NAMALWA (cell line): Measurements from ENCODE around the gene ZBTB38.
A peak's percentile ranks its signal among the peaks of the same experiment; 100 is the strongest.

Source experiments
- DNase-seq: peaks from one replicate; pipeline ENCODE4 v3.0.0-alpha.2; 2015; ENCODE audit warnings: low spot score

ZBTB38 gene

DNA sequence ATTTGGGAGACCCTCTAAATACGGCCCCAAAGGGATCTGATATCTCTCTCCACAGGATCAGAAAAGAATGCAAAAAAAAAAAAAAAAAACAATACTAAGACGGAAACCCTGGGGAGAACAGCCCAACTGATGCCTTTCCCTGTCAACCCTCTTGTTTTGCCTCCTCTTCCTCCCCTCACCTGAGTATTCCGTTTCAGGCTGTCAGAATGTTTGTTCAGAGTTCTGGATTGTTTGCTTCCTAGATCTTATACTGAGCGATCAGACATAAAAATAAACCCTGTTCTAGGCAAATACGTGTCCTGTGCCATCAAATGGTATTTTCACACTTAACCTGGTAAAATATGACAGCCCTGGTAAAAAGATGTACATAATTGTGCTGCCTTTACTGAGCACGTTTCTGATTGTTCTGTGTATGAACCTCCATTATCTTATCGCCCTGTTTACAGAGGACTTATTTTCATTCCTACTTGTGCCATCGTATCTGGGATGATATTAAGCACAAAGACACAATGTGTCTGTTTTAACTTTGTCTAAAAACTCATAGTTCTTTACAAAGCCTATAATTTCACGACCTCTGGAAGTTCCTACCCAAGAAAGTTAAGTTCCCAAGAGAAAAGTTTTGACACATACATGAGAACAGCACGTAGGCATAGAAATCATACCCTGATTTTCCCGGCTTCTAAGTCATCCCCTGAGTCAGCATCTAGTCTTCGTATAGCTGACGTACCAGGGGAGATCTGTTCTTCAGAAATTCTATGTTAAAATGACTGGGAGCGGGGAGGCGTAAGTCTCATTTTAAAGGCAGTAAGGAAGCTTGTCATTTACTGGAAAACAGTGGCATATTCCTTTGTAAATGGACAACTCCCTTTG, 856 bp downstream of the ZBTB38 start:
- no peak for DNase-seq

DNA sequence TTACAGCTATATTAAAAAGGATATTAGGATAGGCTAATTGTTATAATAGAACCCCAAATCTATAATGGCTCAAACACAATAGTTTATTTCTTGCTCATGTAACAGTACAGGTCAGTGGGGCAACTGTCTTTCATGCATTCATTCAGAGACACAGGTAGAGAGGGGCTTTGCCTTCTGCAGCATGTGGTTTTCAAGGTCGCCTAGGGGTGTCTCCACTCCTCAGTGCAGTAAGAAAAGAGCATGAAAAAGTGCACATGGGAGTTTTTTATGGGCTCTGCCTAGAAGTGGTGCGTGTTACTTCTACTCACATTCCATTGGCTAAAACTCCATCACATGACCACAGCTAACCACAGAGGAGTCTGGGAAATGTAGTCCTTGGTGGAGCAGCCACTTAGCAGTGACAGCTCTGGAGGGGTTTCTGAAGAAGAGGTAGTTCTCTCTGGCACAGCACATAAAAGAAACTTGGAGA, 1.8 kb downstream of the ZBTB38 start:
- DNase-seq = peak; percentile 99

DNA sequence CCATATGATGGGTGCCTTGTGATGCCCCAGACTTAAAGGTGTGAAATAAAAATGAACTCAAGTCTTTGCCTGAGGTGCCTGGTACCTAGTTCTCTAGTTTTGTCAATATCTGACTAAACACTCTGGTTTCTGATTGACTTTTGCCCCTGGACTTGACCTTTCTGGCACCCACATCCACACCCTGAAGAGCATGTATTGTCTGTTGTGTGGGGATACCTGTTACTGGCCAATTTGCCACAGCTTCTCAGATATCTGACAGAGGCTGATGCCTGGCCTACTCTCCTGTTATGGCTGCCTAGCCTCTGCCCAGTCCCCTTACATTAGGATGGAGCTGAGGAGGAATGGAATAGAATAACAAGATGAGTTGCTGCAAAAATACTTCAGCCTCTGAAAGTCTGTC, 3.6 kb downstream of the ZBTB38 start:
- DNase-seq = no peak

DNA sequence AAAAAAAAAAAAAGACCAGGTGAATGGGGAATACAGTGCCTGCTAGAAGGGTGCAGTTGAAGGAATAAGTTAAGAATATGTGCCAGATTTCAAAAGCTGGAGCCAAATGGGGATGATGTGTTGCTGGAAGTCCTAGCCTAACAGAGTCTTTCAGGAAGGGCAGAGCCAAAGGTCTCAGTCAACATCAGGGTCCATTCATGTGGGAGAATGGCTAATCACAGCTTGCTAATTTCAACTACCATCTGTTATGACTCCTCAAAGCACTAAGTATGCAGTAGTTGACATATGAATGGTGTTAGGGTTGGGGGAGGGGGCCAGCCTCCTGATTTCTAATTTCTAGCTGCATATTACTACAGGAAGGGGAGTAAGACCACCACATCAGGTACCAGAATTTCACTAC, 4.4 kb downstream of the ZBTB38 start:
- DNase-seq = no peak

- DNase-seq = no peak
Measured at GRCh38 chr3:141373232-141373631, 4.9 kb downstream of the ZBTB38 start.

GRCh38 chr3:141373768-141374526, 5.6 kb downstream of the ZBTB38 start:
- no peak for DNase-seq

DNA sequence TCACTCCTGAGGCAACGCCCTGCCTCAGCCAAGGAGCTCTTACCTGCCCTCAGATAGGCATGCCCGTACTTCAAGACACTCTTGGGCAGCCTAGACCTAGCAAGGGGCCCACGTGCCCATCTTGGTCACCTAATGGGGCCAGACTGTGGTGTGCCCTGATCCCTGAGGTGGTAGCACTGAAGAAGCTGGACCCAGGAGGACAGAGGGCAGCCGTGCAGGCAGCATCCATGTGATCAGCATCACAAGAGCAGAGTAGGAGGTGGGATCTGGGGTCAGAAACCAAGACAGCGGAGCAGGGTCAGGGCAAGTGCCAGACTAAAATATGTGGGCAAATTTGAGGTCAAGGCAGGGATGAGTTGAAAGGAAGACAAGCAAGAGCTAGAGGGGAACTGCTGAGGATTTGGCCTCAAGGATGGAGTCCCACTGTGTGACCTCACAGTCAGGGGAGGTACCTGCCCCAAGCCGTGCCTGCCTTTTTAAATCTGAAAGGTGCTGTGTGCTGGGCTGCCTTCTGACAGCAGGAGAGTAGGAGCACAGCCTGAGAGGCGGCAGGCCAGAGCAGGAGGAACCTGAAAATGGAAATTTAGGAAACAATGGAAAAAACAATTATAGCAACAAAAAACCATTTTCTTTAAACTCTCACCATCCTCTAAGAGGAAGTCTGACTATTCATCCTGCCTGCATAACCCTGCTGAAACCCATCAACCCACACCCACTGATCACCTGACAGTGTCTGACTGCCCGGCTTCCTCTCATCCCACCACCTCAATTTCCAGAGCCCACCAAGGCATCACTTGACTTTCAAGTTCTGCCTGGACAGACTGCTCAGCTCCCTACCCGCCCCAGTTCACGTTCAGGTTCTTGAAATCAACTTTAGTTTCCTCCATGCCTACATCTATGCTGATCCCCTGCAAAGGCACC, 7.3 kb downstream of the ZBTB38 start:
- no peak for DNase-seq

- DNase-seq = no peak
Measured at GRCh38 chr3:141377377-141377776, 9.1 kb downstream of the ZBTB38 start.

DNA sequence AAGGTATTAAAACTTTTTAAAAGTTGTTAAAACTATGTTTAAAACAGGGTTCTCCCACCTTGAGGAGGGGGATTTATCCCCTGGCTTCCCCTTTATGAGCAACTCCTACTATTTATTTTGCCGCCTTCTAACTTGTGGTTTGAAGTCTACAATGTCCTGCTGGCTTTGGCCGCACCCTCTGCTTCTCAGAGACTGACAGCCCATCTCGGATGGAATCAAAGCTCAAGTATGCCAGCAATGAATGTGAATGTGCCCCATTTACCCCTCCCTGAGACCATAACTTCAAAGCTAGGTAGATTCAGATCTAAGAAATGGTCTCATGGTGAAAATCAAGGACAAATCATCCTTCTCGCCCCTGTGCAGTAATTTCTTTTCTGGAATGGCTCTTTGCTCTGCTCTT, 10.3 kb downstream of the ZBTB38 start:
- DNase-seq = no peak

- no peak for DNase-seq
Measured at GRCh38 chr3:141379250-141379966, 11.1 kb downstream of the ZBTB38 start.

DNA sequence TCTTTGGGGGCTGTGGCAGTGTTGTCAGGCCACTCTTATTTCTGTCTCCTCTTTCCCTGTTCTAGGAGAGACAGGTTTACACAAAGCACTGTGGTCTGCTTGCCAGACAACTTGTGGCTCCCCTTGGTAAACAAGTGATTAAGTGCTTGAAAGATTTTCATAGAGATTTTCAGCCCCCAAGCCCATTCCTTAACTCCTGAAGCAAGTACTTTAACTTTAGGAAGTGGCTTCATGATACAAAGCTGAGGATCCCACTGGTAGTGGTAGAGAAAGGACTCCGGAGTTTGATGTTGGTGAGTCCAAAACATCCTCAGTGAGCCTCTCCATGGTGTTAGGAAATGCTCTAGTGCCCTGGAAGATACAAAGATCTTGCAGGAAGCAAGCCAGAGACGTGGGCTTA, 12.0 kb downstream of the ZBTB38 start:
- DNase-seq = no peak

DNA sequence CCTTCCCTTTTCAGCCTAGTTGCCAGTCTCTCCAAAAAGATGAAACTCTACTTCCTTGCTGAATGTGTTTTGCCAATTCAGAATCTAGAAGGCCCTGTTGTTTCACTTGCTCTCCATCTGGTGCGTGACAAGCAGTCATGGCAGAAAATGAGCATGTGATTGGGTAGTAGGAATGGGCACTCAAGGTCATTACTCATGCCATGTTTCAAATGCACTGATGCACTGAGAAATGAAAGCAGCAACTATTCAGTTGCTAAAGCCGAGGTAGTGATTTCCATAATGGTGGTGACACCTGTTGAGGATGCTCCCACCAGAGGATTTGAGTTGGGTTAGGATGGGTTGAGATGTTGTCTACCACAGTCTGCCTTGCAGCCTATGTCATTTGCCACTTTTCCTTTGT, 12.7 kb downstream of the ZBTB38 start:
- no peak for DNase-seq

DNA sequence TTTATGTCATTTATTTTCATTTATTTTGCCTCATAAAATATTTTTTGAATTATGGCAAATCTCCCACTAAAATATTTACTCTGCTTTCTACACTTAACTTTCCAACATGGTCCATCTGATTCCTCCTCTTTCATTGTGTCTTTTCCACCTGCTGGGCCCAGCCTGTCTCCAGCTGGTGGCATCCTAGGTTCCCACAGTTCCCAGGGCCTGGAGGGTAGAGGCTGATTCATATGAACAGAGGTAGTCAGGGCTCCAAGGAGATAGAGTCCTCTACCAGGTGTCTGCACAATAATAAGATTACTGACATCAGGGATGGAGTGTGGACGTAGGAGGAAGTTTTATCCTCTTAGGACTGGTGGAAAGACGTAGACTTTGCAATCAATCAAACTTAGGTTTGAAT, 14.3 kb downstream of the ZBTB38 start:
- DNase-seq = no peak

- DNase-seq = no peak
Measured at GRCh38 chr3:141383555-141384129, 15.3 kb downstream of the ZBTB38 start.

DNA sequence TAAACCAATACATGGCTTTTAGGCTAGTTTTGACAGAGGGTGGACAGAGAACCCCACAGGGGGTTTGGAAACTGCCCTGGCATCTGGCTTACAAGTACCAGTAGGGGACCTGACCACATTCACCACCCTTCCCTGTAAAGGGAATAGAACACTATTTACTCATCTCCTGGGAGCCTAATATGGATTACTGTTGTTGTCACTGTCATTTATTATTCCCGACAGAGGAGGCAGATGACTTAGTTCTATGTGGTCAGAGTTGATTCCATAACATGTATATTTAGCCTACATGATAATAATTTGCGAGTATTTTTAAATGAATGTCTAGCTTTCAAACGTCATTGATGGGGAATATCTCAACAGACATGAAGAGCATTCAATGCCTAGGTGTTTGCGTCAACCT, 15.9 kb downstream of the ZBTB38 start:
- no peak for DNase-seq

DNA sequence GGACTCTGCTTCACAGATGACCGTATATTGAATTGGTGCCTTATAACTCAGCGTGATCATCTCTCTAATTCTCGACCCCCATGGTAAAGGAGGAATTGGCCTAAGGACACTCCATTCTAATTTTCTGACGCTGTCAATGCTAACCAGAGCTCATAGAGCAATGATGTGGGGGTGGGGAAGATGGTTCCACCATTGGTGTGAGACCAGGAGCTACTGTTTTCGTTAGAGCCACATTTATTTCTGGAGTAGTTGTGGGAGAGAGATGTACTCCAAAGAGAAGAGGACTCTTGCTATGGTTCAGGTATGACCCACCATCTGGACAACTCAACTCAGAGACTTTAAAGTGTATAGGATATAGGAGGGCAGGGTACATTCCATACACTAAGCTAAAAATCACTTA, 16.3 kb downstream of the ZBTB38 start:
- DNase-seq = no peak

- no peak for DNase-seq
Measured at GRCh38 chr3:141385406-141386125, 17.3 kb downstream of the ZBTB38 start.

- DNase-seq = no peak
Measured at GRCh38 chr3:141386126-141386488, 17.8 kb downstream of the ZBTB38 start.

DNA sequence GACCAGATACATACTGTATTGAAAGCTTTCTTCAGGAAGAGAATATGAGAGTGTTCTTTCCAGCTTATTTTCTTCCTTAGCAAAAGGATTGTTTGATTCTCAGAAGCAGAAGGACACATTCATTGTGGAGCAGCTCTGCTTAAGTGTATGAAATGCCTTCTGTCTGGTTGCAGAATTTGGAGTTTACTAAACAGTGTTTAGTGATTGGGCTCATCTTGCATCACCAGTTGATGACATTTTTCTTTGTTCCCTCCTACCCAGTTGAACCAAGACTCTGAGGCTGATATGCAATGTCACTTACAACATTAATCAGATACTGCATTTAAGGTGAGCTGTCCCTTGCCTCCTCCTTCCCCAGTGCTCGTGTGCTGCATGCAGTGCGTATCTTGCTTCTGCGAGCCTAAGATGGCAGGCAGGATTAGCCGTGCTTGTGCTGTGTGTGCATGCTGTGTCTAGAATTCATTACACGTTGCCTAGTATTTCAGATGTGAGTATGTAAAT, 18.4 kb downstream of the ZBTB38 start:
- no peak for DNase-seq

DNA sequence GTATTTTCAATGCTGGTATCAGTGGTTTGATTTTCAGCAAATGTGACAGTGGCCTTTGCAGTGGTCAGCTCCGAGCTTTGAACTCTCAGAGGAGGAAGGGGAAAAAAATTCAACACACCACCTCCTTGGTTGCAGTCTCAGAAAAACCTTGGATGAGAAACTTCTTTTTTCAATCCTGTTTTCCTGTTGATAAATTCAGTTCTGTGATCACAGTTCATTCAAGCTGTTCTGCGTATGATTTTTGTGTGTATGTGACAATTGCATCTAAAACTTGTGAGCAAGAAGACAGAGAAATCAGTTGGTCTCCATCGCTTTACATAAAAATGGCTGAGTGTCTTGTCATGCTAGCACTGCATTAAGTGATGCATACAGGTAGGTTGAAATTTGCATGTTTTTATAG, 19.2 kb downstream of the ZBTB38 start:
- DNase-seq = no peak
